ENCODE results near the gene C17orf107. TPM values are rescaled to one million over a fixed set of nuclear protein-coding genes. Genes with fewer than 3 reads are reported as not detected.
"Not testable (repeated sequence)": the region's sequence is repeated elsewhere in the genome, so short reads cannot be mapped to it uniquely, and the experiment has no call there.

C17orf107 gene
- polyA plus RNA-seq, 3 donors = 1.6 to 2.1 (median 1.8) TPM

DNA sequence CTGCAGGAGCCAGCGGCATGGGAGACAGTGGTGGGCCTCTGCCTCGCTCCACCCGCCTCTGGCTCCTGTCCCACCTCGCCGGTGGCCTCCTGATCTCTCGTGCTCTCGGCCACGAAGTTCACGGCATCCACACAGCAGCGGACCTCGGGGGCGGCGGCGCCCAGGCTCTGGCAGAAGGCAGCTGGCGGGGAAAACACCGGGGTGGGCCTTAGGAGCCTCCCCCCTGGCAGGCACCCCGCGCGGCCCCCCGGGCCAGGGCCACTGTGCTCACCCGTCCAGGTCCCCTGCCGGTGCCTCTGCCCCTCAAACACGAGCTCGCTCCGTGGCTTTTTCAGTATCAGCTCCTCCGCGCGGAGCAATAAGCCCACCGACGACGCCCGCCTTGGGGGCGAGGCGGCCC, 409 bp upstream of the C17orf107 start:
- no peak for DNase-seq

DNA sequence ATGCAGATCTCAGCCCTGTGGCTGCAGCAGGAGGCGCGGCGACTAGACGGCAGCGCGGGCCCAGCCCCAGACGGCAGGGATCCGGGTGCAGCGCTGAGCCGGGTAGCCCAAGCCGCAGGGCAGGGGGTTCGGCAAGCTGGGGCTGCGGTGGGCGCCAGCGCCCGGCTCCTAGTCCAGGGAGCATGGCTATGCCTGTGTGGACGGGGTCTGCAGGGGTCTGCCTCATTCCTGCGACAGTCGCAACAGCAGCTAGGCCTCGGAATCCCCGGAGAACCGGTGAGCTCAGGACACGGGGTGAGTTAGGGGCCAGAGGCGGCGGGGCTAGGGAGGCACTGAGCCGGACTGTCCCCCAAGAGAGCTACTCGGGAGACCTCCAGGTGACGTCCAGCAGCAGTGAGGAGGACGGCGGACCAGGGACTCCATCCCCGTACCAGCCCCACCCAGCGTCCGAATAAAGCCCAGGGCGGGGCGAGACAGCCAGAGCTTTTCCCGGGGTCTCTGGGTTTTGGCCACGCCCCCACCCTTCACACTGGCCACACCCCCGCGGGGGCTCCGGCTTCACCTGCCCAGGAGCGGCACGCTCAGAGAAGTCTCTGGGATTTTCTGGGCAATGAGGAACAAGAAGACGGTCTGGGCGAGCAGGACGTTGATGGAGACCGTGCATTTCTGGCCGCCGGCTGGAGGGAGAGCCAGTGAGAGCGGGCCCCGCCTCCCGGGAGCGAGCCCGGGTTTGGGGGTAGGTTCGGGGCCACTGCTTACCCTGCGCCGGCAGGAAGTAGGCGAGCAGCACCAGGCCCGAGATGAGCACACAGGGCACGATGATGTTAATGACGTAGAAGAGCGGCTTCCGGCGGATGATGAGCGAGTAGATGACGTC, 1.1 kb downstream of the C17orf107 start:
- no peak for DNase-seq

DNA sequence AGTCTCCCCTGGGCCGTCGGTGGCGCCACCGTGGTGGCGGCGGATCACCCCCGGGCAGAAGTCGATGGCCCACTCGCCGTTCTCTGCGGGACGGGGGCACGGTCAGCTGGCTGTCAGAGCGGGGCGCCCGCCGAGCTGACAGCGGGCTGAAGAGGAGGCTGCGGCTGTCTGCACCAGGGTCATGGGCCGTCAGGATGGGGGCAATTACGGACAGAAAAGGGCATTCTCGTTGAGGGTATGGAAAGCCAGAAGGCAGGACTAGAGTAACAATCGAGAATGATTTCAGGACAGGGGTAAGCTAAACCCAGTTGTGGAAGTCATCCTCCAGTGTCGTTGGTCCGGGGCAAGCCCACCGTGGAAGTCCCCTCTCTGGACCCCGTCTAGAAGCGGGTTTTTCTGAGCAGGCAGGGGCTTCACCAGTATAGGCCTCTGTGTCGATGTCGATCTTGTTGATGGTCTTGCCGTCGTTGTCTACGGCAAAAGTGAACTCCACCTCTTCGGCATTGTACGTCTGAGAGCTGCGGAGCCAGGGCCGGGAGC, 1.8 kb downstream of the C17orf107 start:
- no peak for DNase-seq

DNA sequence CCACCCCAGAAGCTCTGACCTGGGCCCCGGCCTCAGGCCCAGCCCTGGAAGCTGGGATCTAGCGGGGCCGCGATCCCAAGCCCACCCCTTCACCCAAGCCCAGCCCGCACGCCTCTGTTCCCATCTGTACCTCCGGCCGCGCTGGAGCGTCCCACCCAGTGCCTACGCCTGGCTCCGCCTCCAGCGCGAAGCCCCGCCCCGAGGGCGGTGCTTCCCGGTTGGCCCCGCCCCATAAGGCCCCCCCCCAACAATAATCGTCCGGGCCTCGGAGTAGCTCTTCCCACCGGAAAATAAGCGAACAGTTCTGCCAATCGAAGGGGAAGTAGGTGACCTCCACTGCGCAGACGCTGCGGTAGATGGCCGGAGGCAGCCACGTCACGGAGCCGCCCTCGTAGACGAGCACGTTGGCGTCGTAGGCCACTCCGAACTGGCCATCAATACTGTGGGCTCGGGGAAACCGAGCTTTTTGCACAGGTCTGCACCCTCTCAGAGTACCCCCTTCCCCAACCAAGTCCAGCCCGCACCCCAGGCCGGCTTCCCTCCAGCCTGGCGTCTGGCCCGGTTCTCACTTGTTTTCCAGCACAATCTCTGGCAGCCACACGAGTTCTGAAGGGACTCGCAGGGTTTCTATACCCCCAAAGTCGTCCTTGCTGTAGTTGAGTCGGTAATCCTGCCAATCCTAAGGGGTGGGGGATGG, 2.5 kb downstream of the C17orf107 start:
- DNase-seq = no peak

DNA sequence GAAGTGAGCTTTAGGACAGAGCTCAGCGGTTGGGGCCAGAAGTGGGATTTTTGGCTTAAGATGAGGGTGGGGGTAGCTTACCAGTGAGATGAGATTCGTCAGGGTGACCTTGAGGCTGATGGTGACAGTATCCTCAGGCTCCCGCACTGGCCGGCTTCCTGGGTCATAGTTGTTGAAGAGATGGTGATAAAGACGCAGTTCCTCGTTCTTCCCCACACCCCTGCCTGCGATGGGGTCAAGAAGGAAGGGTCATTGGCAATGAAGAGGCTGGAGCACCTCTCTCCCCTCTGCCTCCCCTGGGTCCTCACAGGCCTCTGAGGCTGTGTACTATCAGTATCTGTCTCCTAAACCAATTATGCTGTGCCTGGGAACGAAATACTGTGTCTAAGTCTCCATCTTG, 3.2 kb downstream of the C17orf107 start:
- no peak for DNase-seq

DNA sequence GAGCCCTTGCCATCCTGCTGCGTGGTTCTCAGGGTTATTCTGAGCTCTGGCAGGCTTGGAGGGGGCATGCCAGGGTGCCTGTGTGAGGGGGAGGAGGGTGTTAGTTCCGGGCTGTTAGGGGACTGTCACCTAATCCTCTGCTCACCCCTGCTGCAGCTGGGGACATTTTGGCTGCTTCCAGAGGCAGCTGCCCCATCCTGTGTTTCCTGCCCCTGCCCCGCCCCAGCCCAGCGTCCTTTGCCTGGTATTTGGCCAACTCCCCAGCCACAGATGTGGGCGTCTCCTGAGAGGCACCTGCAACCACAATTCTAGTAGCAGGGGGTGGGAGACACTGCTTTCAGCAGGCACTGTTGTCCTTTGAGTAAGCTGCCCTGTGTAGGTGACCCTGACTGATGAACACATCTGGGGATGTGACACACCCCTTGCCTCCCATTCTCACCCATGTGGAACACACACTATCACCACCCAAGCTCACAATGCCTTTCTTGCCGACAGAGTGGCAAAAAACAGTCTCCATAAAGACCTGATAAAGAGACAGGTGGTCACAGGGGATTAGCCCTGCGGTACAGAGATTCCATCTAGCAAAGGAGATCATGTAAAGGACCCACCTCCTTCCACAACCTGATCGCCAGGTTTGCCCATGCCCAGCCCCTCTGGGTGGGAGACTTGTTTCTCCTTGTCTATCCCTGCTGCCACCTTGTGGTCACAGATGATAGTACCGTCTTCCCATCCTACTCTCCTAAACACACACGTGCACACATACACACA, 3.9 kb downstream of the C17orf107 start, which contains the start of gene CHRNE:
Gene CHRNE (minus strand): TSS at position 48 of the 768 bp plus-strand sequence. CDS start 35 bp downstream, at position 13.
- DNase-seq = peak; percentile 85

DNA sequence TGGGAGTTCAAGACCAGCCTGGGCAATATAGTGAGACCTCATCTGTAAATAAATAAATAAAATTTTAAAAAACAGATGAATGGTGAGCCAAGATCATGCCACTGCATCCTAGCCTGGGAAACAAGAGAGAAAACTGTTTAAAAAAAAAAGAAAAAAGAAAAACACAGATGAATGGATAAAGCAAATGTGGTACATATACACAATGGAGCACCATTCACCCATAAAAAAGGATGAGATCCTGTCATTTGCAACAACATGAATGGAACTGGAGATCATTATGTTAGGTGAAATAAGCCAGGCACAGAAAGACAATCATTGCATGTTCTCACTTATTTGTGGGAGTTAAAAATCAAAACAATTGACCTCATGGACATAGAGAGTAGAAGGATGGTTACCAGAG, 7.3 kb downstream of the C17orf107 start:
- not testable (repeated sequence) for DNase-seq

DNA sequence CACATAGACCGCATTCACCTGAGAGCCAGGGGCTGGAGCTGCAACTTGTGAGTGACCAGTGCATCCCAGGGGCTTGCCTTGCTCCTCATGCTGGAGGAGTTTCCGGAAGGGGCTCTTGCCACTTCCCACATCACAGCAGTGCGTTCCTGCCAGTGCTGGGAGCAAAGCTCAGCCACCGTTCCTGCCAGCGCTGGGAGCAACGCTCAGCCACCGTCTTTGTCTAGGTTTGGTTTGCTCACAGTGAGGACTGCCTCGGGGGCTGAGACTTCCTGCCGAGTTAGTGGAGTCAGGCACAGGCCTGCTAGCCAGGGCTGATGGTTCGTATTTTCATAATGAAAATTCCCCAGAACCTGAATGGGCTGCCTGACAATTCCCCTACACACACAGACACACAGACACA, 9.0 kb downstream of the C17orf107 start:
- DNase-seq = no peak

DNA sequence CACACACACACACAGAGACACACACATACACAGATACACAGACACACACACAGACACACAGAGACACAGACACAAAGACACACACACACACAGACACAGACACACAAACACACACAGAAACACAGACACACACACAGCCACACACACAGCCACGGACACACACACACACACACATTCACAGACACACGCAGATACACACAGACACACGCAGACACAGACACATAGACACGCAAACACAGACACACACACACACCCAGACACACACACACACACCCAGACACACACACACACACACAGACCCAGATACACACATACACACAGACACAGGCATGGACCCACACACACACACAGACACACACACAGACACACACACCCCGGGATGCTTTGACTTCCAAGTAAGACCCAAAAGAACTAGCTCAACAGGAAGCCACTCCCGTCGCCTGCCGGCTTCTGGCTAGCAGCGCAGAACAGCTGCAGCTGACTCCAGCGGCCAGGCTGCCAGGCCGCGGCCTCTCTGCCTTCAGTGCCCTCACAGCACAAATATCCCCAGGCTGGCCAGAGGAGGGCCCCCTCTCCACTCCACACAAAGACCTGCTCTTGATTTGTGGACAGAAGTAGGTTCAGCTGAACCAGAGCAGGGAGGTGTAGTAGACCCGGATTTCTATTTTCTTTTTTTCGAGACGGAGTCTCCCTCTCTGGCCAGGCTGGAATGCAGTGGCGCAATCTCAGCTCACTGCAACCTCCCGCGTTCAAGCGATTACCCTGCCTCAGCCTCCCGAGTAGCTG, 9.6 kb downstream of the C17orf107 start:
- DNase-seq = peak; percentile 90

DNA sequence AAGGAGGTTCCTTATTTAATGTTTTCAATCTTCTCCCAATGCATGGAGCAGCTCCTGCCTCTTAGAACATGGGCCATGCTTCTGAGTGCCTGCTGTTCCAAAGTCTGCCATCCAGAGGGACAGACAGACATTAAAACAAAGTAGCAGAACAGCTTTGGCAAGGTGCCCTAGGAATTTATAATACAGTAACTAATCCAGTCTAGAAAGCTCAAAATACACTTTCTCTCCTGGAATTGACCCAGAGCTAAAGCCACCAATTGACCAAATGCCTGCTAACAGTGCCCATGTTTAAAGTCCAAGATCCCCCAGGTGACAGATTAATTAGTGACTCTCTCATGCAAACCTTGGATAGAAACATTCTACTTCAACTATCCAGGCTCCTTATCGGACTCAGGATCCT, 14.7 kb downstream of the C17orf107 start:
- DNase-seq = no peak

DNA sequence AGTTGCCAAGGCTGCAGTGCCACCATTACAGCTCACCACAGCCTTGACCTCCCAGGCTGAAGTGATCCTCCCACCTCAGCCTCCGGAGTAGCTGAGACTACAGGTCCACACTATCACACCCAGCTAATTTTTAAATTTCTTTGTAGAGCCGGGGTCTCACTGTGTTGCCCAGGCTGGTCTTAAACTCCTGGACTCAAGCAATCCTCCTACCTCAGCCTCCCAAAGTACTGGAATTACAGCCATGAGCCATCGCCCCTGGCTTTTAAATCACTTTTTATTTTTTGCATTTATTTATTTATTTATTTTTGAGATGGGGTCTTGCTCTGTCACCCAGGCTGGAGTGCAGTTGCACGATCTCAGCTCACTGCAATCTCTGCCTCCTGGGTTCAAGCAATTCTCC, 15.2 kb downstream of the C17orf107 start:
- not testable (repeated sequence) for DNase-seq

DNA sequence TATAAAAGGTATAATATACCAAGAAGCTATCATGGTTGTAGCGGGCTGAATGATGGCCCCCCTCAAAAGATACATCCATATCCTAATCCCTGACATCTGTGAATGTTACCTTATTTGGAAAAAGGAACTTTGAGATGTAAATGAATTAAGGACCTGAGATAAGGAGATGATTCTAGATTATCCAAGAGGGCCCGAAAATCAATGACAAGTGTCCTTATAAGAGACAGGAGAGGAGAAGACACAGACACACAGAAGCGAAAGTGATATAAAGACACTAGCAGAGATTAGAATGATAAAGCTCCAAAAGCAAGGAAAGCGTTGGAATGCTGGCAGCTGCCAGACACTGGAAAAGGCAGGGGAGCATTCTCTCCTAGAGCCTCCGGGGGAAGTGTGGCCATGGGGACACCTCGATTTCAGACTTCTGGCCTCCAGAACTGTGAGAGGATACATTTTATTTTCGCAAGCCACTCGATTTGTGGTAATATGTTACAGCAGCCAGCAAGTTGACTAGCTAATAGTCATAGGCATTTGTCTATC, 20.2 kb downstream of the C17orf107 start:
- DNase-seq = no peak

DNA sequence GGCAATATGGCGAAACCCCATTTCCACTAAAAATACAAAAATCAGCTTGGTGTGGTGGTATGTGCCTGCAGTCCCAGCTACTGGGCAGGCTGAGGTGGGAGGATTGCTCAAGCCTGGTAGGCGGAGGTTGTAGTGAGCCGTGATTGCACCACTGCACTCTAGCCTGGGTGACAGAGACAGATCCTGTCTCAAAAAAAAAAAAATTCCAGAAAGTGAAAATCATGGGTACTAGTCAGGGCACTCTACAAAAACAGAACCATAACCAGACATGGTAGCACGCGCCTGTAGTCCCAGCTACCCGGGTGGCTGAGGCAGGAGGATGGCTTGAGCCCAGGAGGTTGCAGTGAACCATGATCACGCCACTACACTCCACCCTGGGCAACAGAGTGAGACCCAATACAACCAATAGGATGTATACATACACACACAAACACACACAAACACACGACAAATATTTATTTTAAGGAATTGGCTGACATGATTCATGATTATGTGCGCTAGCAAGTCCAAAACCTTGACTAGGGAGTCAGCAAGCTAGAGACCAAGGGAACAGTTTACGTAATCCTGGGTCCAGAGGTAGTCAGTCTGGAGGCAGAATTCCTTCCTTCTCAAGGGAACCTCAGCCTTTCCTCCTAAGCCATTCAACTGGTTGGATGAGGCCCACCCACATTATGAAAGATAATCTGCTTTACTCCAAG, 21.2 kb downstream of the C17orf107 start:
- no peak for DNase-seq

DNA sequence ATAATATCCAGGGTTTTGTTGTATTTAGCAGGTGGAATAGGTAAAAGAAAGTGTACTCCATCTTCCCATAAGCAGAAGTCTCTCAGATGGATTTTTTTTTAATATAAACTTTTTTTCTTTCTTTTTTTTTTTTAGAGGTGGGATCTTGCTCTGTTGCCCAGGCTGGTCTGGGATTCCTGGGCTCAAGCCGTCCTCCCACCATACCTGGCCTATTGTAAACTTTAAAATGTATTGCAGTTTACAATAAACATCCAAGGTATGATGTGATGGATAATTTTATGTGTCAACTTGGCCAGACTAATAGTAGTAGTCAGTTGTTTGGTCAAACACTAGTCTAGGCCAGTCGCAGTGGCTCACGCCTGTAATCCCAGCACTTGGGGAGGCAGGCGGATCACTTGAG, 22.0 kb downstream of the C17orf107 start:
- no peak for DNase-seq

DNA sequence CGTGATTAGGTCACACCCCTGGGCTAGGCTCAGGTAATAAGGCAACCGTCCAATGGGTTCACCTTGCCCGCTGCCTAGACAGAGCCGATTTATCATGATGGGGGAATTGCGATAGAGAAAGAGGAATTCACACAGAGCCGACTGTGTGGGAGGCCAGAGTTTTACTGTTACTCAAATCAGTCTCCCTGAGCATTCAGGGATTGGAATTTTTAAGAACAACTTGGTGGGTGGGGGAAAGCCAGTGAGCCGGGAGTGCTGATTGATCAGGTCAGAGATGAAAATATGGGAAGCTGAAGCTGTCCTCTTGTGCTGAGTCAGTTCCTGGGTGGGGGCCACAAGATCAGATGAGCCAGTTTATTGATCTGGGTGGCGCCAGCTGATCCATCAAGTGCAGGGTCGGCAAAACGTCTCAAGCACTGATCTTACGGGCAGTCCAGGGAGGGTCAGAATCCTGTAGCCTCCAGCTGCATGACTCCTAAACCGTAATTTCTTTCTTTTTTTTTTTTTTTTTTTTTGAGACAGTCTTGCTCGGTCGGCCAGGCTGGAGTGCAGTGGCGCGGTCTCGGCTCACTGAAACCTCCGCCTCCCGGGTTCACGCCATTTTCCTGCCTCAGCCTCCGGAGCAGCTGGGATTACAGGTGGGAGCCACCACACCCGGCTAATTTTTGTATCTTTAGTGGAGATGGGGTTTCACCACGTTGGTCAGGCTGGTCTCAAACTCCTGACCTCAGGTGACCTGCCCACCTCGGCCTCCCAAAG, 27.4 kb downstream of the C17orf107 start:
- not testable (repeated sequence) for DNase-seq

DNA sequence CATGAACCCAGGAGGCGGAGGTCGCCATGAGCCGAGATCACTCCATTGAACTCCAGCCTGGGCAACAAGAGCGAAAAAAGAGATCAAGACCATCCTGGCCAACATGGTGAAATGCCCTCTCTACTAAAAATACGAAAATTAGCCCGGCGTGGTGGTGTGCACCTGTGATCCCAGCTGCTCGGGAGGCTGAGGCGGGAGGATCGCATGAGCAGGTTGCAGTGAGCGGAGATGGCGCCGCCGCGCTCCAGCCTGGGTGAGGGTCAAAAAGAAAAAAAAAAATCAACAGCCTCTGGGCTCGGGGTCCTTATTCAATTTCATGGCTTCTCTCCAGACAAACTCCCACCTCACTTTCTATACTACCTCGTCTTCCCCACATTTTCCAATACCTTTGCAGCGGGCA, 29.5 kb downstream of the C17orf107 start:
- no peak for DNase-seq

DNA sequence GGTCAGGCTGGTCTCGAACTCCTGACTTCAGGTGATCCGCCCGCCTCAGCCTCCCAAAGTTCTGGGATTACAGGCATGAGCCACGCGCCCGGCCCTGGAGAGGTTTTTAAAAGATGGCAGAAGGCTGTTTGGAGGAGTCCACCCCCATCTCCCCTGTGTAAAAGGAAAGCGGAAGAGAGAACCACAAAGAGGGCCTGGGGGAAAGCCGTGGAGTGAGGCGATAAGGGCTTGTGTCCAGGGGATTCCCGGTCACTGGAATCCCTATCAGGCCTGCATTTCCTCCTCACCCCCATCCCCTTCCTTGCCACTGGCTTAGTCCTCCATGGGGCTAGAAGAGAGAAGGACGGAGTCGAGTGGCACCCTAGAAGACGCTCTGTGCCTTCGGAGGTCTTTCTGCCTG, 32.6 kb downstream of the C17orf107 start, which contains the start of gene GP1BA:
Gene GP1BA (plus strand): TSS at position 315 of the 400 bp plus-strand sequence. CDS start 328 bp downstream, outside the sequence.
- DNase-seq = no peak

DNA sequence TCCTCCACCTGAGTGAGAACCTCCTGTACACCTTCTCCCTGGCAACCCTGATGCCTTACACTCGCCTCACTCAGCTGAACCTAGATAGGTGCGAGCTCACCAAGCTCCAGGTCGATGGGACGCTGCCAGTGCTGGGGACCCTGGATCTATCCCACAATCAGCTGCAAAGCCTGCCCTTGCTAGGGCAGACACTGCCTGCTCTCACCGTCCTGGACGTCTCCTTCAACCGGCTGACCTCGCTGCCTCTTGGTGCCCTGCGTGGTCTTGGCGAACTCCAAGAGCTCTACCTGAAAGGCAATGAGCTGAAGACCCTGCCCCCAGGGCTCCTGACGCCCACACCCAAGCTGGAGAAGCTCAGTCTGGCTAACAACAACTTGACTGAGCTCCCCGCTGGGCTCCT, 33.4 kb downstream of the C17orf107 start:
- no peak for DNase-seq

DNA sequence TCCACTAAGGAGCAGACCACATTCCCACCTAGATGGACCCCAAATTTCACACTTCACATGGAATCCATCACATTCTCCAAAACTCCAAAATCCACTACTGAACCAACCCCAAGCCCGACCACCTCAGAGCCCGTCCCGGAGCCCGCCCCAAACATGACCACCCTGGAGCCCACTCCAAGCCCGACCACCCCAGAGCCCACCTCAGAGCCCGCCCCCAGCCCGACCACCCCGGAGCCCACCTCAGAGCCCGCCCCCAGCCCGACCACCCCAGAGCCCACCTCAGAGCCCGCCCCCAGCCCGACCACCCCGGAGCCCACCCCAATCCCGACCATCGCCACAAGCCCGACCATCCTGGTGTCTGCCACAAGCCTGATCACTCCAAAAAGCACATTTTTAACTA, 34.3 kb downstream of the C17orf107 start:
- DNase-seq = no peak
